K562 (cell line): ENCODE results near the gene DNAJC11. TPM values are rescaled to one million over a fixed set of nuclear protein-coding genes. Genes with fewer than 3 reads are reported as not detected.

ENCODE experiments used
- BRCA1 ChIP-seq, 2 experiments: fragments of 450-650 bp in 1 of 2; sonication (generic) in 1 of 2; formaldehyde crosslinking in 1 of 2; IDR thresholded peaks; 2 replicates each; pipeline versions ENCODE4 v1.5.0 to v1.6.1; 2017 to 2020; ENCODE audit warnings: mild to moderate bottlenecking in 1 of 2, missing genetic modification reagents in 1 of 2
- BRD9 ChIP-seq: fragments of 450-650 bp; IDR thresholded peaks from 2 replicates; pipeline ENCODE4 v1.6.1; 2018; ENCODE audit warnings: low read depth; ENCODE audit not compliant: partially characterized antibody
- CAMTA2 ChIP-seq: fragments of 250-450 bp; sonication (Bioruptor Pico); conservative IDR thresholded peaks from 2 replicates; pipeline ENCODE4 v1.5.1; 2022
- FUS ChIP-seq: fragments of 200-400 bp; formaldehyde crosslinking; optimal IDR thresholded peaks from 2 replicates; pipeline ENCODE3; 2017; ENCODE audit warnings: low read depth, low read length
- HDAC6 ChIP-seq: IDR thresholded peaks from 2 replicates; pipeline ENCODE4 v1.6.1; 2012; ENCODE audit warnings: low read depth, mild to moderate bottlenecking, control low read depth, inconsistent platforms, low read length, moderate library complexity
- MEF2A ChIP-seq: IDR thresholded peaks from 2 replicates; pipeline ENCODE4 v1.6.1; 2011; ENCODE audit warnings: low read depth, mild to moderate bottlenecking, low read length, moderate library complexity; ENCODE audit not compliant: control insufficient read depth
- MEF2D ChIP-seq: conservative IDR thresholded peaks from 2 replicates; pipeline ENCODE4 v1.6.1; 2016; ENCODE audit warnings: low read depth, missing genetic modification characterization, missing compliant biosample characterization
- NR2C2 ChIP-seq, 2 experiments: fragments of 200-800 bp in 1 of 2; sonication (Bioruptor generic) in 1 of 2; sonication (generic) in 1 of 2; formaldehyde crosslinking in 1 of 2; IDR thresholded peaks; 2 replicates each; pipeline versions ENCODE4 v1.6.1 to v1.8.0; 2016 to 2022; ENCODE audit warnings: mild to moderate bottlenecking in 1 of 2, missing compliant biosample characterization in 1 of 2, missing genetic modification characterization in 1 of 2, missing genetic modification reagents in 1 of 2
- PTBP1 ChIP-seq: fragments of 200-400 bp; formaldehyde crosslinking; IDR thresholded peaks from 2 replicates; pipeline ENCODE4 v1.6.1; 2017; ENCODE audit warnings: low read depth, low read length
- SAP30 ChIP-seq: fragments of 200-600 bp; sonication (generic); IDR thresholded peaks from 2 replicates; pipeline ENCODE4 v1.6.1; 2012; ENCODE audit warnings: borderline replicate concordance, low read depth, mild to moderate bottlenecking, moderate library complexity, low read length, control low read depth, inconsistent platforms; ENCODE audit not compliant: insufficient read depth, poor library complexity, severe bottlenecking
- SMAD1 ChIP-seq: fragments of 150-350 bp; IDR thresholded peaks from 2 replicates; pipeline ENCODE4 v1.6.1; 2014; ENCODE audit warnings: low read length, low read depth; ENCODE audit not compliant: partially characterized antibody
- SMARCA5 ChIP-seq: fragments of 450-650 bp; IDR thresholded peaks from 2 replicates; pipeline ENCODE4 v1.6.1; 2016
- TEAD1 ChIP-seq, 2 experiments: fragments of 450-650 bp in 1 of 2; sonication (generic) in 1 of 2; formaldehyde crosslinking; IDR thresholded peaks; 2 replicates each; pipeline versions ENCODE4 v1.4.0 to v1.8.0; 2020 to 2022; ENCODE audit warnings: mild to moderate bottlenecking in 2 of 2, missing genetic modification reagents in 1 of 2
- TSC22D4 ChIP-seq: fragments of 450-650 bp; IDR thresholded peaks from 2 replicates; pipeline ENCODE4 v1.6.1; 2016; ENCODE audit warnings: missing genetic modification characterization, missing biosample characterization, control low read depth
- ZNF347 ChIP-seq: fragments of 450-650 bp; formaldehyde crosslinking; IDR thresholded peaks from 2 replicates; pipeline ENCODE4 v1.4.0; 2020; ENCODE audit warnings: low read depth, mild to moderate bottlenecking, moderate library complexity
- ZNF77 ChIP-seq: fragments of 250-450 bp; sonication (Bioruptor Pico); IDR thresholded peaks from 2 replicates; pipeline ENCODE4 v1.5.0; 2020
- polyA plus RNA-seq, 8 experiments: library from polyadenylated mRNA; depleted of rRNA in 4 of 8; stranded (reverse) in 5 of 8; unstranded in 3 of 8; fragments of >200 nt; fragmentation: Nextera tagmentation in 2 of 8; fragmentation: Illumina TruSeq in 1 of 8; extraction: Ambion mirVana in 2 of 8; extraction: Trizol in 1 of 8; gene quantifications; 2 replicates each; pipeline versions ENCODE4 v1.2.1 to v1.2.3, GENCODE V29; 2011 to 2014; ENCODE audit warnings: inconsistent platforms in 1 of 8, missing spikeins in 1 of 8
- total RNA-seq, 7 experiments: library from RNA; depleted of rRNA in 6 of 7; stranded (reverse); fragments of >200 nt in 6 of 7; fragmentation: Illumina TruSeq in 2 of 7; extraction: Trizol in 2 of 7; gene quantifications; 2 replicates each; pipeline versions ENCODE4 v1.2.1 to v1.2.3, GENCODE V29; 2011 to 2021; ENCODE audit warnings: low replicate concordance in 1 of 7
- TF ChIP-seq, protein P1 (sequence below): fragments of 450-650 bp; IDR thresholded peaks from 2 replicates; pipeline ENCODE4 v1.6.1; 2017; ENCODE audit warnings: antibody characterized with exemption, mild to moderate bottlenecking
- TF ChIP-seq, protein P2 (sequence below): IDR thresholded peaks from 2 replicates; pipeline ENCODE4 v1.6.1; 2016; ENCODE audit warnings: missing genetic modification characterization, missing compliant biosample characterization
- TF ChIP-seq, protein P3 (sequence below): fragments of 450-650 bp; formaldehyde crosslinking; conservative IDR thresholded peaks from 2 replicates; pipeline ENCODE4 v1.4.0; 2022; ENCODE audit warnings: mild to moderate bottlenecking, missing genetic modification characterization

DNAJC11 gene
- total and polyA plus RNA-seq, 9 of the 15 experiments (the other 6 are each of a cell fraction or from before 2014, with no cell fraction given) = 14.1 to 123 (median 76.6) TPM

DNA sequence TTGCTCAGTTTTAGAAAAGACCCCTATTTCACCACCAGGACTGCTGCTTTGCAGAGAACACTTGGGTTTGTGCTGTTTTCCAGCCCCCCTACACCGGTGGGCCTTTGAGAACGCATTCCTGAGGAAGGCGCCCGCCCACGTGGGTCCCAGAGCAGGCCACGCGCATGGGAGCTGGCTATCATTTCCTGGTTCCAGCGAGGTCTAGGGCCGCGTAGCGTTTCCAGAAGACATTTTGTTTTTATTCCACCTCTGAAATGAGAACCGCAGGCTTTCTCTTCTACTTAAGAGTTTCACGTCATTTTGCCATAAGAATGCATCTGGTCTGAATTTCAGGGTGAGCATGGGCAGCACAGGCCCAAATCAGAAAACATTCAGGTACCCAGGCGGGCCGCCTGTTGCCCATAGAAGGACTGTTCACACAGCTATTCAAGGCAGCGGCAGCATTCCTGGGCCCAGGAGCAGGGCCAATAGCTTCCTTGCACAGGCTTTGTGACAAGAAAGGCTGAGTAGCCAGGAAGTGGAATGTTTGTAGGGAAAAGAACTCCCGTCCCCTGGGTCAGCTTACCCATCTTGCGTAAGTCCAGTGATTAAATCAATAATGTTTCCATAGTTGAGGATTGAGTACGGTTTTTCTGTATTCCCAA lies 97.6 kb downstream of the DNAJC11 start (continued):
- TF ChIP-seq, protein P1, sequence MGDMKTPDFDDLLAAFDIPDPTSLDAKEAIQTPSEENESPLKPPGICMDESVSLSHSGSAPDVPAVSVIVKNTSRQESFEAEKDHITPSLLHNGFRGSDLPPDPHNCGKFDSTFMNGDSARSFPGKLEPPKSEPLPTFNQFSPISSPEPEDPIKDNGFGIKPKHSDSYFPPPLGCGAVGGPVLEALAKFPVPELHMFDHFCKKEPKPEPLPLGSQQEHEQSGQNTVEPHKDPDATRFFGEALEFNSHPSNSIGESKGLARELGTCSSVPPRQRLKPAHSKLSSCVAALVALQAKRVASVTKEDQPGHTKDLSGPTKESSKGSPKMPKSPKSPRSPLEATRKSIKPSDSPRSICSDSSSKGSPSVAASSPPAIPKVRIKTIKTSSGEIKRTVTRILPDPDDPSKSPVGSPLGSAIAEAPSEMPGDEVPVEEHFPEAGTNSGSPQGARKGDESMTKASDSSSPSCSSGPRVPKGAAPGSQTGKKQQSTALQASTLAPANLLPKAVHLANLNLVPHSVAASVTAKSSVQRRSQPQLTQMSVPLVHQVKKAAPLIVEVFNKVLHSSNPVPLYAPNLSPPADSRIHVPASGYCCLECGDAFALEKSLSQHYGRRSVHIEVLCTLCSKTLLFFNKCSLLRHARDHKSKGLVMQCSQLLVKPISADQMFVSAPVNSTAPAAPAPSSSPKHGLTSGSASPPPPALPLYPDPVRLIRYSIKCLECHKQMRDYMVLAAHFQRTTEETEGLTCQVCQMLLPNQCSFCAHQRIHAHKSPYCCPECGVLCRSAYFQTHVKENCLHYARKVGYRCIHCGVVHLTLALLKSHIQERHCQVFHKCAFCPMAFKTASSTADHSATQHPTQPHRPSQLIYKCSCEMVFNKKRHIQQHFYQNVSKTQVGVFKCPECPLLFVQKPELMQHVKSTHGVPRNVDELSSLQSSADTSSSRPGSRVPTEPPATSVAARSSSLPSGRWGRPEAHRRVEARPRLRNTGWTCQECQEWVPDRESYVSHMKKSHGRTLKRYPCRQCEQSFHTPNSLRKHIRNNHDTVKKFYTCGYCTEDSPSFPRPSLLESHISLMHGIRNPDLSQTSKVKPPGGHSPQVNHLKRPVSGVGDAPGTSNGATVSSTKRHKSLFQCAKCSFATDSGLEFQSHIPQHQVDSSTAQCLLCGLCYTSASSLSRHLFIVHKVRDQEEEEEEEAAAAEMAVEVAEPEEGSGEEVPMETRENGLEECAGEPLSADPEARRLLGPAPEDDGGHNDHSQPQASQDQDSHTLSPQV = peak; percentile 99
- TF ChIP-seq BRCA1 (IDR thresholded peaks at IDR 0.05) (no peak), BRCA1 (CRISPR knock-in tag; IDR thresholded peaks at IDR 0.05) (0 out of 2 replicates have a peak, but pooled peaks have one; percentile 79), NR2C2 (CRISPR knock-in tag; IDR thresholded peaks at IDR 0.05) (no peak), NR2C2 (tag; IDR thresholded peaks at IDR 0.05) (0 out of 2 replicates have a peak, but pooled peaks have one; percentile 26), SMARCA5 (no peak), BRD9 (peak; percentile 76), SAP30 (peak; percentile 91), PTBP1 (no peak), TSC22D4 (tag) (no peak), ZNF77 (CRISPR knock-in tag) (no peak), FUS (no peak), TEAD1 (CRISPR knock-in tag; IDR thresholded peaks at IDR 0.05) (peak; percentile 79 to 92), ZNF347 (CRISPR knock-in tag) (peak; percentile 77; the same call in 1 of the 2 replicates), SMAD1 (no peak), MEF2A (no peak), HDAC6 (no peak), CAMTA2 (CRISPR knock-in tag) (0 out of 2 replicates have a peak, but pooled peaks have one; percentile 74), MEF2D (tag) (peak; percentile 52; the same call in 1 of the 2 replicates)
- TF ChIP-seq, protein P2, sequence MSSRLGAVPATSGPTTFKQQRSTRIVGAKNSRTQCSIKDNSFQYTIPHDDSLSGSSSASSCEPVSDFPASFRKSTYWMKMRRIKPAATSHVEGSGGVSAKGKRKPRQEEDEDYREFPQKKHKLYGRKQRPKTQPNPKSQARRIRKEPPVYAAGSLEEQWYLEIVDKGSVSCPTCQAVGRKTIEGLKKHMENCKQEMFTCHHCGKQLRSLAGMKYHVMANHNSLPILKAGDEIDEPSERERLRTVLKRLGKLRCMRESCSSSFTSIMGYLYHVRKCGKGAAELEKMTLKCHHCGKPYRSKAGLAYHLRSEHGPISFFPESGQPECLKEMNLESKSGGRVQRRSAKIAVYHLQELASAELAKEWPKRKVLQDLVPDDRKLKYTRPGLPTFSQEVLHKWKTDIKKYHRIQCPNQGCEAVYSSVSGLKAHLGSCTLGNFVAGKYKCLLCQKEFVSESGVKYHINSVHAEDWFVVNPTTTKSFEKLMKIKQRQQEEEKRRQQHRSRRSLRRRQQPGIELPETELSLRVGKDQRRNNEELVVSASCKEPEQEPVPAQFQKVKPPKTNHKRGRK (tag) = 0 out of 2 replicates have a peak, but pooled peaks have one; percentile 5
- TF ChIP-seq, protein P3, sequence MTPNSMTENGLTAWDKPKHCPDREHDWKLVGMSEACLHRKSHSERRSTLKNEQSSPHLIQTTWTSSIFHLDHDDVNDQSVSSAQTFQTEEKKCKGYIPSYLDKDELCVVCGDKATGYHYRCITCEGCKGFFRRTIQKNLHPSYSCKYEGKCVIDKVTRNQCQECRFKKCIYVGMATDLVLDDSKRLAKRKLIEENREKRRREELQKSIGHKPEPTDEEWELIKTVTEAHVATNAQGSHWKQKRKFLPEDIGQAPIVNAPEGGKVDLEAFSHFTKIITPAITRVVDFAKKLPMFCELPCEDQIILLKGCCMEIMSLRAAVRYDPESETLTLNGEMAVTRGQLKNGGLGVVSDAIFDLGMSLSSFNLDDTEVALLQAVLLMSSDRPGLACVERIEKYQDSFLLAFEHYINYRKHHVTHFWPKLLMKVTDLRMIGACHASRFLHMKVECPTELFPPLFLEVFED (CRISPR knock-in tag) = no peak
